Measurements from ENCODE around the gene KCNIP1. TPM values are rescaled to one million over a fixed set of nuclear protein-coding genes. Genes with fewer than 3 reads are reported as not detected.

Gene KCNIP1
- total RNA-seq, 4 donors from 2014 or later = 4.8 to 9.2 (median 7.3) TPM; not detected in 1

DNA sequence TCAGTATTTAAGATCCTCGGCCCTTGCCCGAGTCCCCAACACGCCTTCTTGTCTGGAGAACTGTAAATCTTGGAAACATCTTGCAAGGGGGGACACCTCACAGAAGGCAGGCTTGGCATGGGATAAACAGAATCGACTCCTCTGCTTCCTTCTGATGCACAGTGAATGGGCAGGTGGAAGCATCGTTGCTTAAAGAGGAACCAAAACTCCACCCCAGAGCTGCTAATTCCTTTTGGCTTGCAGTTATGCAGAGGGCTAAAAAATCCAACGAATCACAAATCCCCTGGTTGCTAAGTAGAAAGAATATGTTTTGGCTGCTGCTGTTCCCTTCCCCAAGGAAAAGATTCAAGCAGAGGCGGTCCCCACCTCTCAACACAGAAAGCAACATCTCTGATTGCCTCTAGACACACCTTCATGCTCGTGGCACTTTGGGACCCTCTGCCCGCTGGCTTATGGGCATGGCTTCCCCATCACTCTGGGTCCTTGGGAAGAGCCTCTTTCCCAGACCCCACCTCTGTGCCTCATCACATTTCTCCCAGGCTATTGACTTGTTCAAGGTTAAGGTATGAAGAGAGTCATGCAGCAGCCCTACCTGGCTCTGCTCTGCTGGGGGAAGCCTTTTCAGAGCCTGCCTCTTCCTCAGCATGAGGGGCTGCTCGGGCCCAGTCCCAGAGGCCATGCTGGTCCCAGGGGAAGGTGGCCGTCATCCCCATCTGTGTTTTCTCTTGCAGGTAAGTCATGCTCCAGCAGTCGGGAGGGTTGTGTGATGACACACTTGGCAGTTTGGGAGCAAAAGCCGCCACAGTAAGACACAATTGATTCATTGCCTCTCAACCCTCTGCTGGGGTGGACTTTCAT is 137.1 kb downstream of the KCNIP1 start:
- H3K27ac ChIP-seq = no peak overlapping the region
- no peak for TF ChIP-seq EP300 (IDR thresholded peaks at IDR 0.05)
- TF ChIP-seq, protein P1, sequence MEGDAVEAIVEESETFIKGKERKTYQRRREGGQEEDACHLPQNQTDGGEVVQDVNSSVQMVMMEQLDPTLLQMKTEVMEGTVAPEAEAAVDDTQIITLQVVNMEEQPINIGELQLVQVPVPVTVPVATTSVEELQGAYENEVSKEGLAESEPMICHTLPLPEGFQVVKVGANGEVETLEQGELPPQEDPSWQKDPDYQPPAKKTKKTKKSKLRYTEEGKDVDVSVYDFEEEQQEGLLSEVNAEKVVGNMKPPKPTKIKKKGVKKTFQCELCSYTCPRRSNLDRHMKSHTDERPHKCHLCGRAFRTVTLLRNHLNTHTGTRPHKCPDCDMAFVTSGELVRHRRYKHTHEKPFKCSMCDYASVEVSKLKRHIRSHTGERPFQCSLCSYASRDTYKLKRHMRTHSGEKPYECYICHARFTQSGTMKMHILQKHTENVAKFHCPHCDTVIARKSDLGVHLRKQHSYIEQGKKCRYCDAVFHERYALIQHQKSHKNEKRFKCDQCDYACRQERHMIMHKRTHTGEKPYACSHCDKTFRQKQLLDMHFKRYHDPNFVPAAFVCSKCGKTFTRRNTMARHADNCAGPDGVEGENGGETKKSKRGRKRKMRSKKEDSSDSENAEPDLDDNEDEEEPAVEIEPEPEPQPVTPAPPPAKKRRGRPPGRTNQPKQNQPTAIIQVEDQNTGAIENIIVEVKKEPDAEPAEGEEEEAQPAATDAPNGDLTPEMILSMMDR (IDR thresholded peaks at IDR 0.05) = no peak
- TF ChIP-seq POLR2A (IDR thresholded peaks at IDR 0.05) = no peak
- 79 to 80% methylated on average over 13 of the region's 13 CpGs for WGBS, 2 donors
- H3K4me1 ChIP-seq = peaks cover 0 to 6% (median 0%) of the 10 kb centered on the region in 4 donors
- H3K27me3 ChIP-seq = no peaks in the 10 kb centered on the region
- no peaks in the 10 kb centered on the region for H3K36me3 ChIP-seq
- no peak for DNase-seq (ENCODE audit: low spot score in 2 of 2)
- H3K9me3 ChIP-seq = no peaks in the 10 kb centered on the region
- no peak overlapping the region for H3K4me3 ChIP-seq

DNA sequence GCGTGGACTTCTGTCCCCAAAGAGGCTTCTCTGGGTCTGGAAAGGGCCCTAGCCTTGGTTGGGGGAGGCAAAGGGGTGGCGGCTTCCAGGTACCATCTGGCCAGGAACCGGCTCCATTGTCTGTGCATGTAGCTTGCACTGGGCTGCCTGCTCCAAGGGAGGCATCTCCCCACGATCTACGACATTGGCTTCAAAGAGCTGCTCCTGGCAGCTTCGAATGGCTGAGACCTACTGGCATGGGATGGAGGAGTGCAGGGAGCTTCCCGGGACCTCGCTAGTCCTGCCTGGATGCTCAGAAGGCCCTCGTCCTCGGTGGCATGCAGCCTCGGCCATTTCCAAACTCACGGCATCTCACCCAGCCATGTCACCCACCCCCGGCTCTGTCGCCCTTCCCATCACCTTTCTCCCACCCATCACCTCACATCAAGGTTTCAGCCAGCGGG is 137.8 kb downstream of the KCNIP1 start:
- no peak overlapping the region for H3K27ac ChIP-seq
- no peaks in the 10 kb centered on the region for H3K36me3 ChIP-seq
- H3K9me3 ChIP-seq = no peaks in the 10 kb centered on the region
- no peak for DNase-seq (ENCODE audit: low spot score in 2 of 2)
- H3K27me3 ChIP-seq = no peaks in the 10 kb centered on the region
- 92 to 93% methylated on average over 15 of the region's 15 CpGs for WGBS, 2 donors
- peaks cover 0 to 6% (median 0%) of the 10 kb centered on the region in 4 donors for H3K4me1 ChIP-seq
- TF ChIP-seq POLR2A (IDR thresholded peaks at IDR 0.05) = no peak
- TF ChIP-seq, protein P1 (IDR thresholded peaks at IDR 0.05) = no peak
- H3K4me3 ChIP-seq = no peak overlapping the region

GRCh38 chr5:170642066-170642735 is 138.4 kb downstream of the KCNIP1 start:
- Histone ChIP-seq H3K27me3 (no peaks in the 10 kb centered on the region), H3K36me3 (no peaks in the 10 kb centered on the region), H3K4me3 (no peak overlapping the region), H3K27ac (no peak overlapping the region), H3K9me3 (no peaks in the 10 kb centered on the region), H3K4me1 (peaks cover 0 to 6% (median 0%) of the 10 kb centered on the region in 4 donors)
- no peak for TF ChIP-seq POLR2A (IDR thresholded peaks at IDR 0.05)
- TF ChIP-seq, protein P1 (IDR thresholded peaks at IDR 0.05) = no peak
- TF ChIP-seq EP300 (IDR thresholded peaks at IDR 0.05) = no peak
- DNase-seq (ENCODE audit: low spot score in 2 of 2) = no peak
- WGBS, 2 donors = 90 to 92% methylated on average over 16 to 18 of the region's 18 CpGs

GRCh38 chr5:170642776-170643436 is 139.1 kb downstream of the KCNIP1 start:
- no peak for DNase-seq (ENCODE audit: low spot score in 2 of 2)
- no peak overlapping the region for H3K4me3 ChIP-seq
- H3K9me3 ChIP-seq = no peaks in the 10 kb centered on the region
- H3K4me1 ChIP-seq = peaks cover 0 to 6% (median 0%) of the 10 kb centered on the region in 4 donors
- WGBS, 2 donors = 69 to 72% methylated on average over 3 of the region's 3 CpGs
- H3K36me3 ChIP-seq = no peaks in the 10 kb centered on the region
- no peak overlapping the region for H3K27ac ChIP-seq
- H3K27me3 ChIP-seq = no peaks in the 10 kb centered on the region
- no peak for TF ChIP-seq EP300 (IDR thresholded peaks at IDR 0.05)
- TF ChIP-seq POLR2A (IDR thresholded peaks at IDR 0.05) = no peak
- TF ChIP-seq, protein P1 (IDR thresholded peaks at IDR 0.05) = no peak

Data from tibial nerve (tissue), 4 donors.